COR-L47 (cell line): ENCODE measurements around the gene DTNBP1.

ENCODE experiments used
- DNase-seq: peaks from one replicate; lab custom pipeline; 2025; lab: John Stamatoyannopoulos, UW

The DTNBP1 gene

GRCh38 chr6:15501826-15502445 is 160.9 kb downstream of the DTNBP1 start:
- DNase-seq = no peak

- no peak for DNase-seq
Observed at GRCh38 chr6:15500901-15501825, 161.7 kb downstream of the DTNBP1 start.

GRCh38 chr6:15500078-15500740 is 162.6 kb downstream of the DTNBP1 start:
- DNase-seq = no peak

- no peak for DNase-seq
Observed at GRCh38 chr6:15499591-15499990, 163.2 kb downstream of the DTNBP1 start.

- DNase-seq = no peak
Observed at GRCh38 chr6:15499125-15499524, 163.7 kb downstream of the DTNBP1 start.

GRCh38 chr6:15498640-15499039 is 164.2 kb downstream of the DTNBP1 start:
- no peak for DNase-seq

GRCh38 chr6:15496345-15497131 is 166.3 kb downstream of the DTNBP1 start:
- DNase-seq = no peak

- no peak for DNase-seq
Observed at GRCh38 chr6:15495375-15495901, 167.4 kb downstream of the DTNBP1 start.

- no peak for DNase-seq
Observed at GRCh38 chr6:15493437-15494168, 169.2 kb downstream of the DTNBP1 start.

- no peak for DNase-seq
Observed at GRCh38 chr6:15491986-15492269, 170.9 kb downstream of the DTNBP1 start.

GRCh38 chr6:15491255-15491985 is 171.4 kb downstream of the DTNBP1 start:
- DNase-seq = peak; percentile 43

GRCh38 chr6:15490242-15491100 is 172.4 kb downstream of the DTNBP1 start:
- DNase-seq = no peak

GRCh38 chr6:15489261-15489962 is 173.4 kb downstream of the DTNBP1 start:
- DNase-seq = no peak

- DNase-seq = no peak
Observed at GRCh38 chr6:15487262-15487661, 175.6 kb downstream of the DTNBP1 start.

GRCh38 chr6:15485936-15486335 is 176.9 kb downstream of the DTNBP1 start:
- no peak for DNase-seq

GRCh38 chr6:15484821-15485220 is 178.0 kb downstream of the DTNBP1 start:
- DNase-seq = no peak

GRCh38 chr6:15484140-15484539 is 178.7 kb downstream of the DTNBP1 start:
- DNase-seq = no peak

- DNase-seq = no peak
Observed at GRCh38 chr6:15483060-15483459, 179.8 kb downstream of the DTNBP1 start.
